Left renal pelvis (tissue), 4 donors: ENCODE data around the gene GDPD3. TPM values are rescaled to one million over a fixed set of nuclear protein-coding genes. Genes with fewer than 3 reads are reported as not detected.
"Not testable (repeated sequence)": the region's sequence is repeated elsewhere in the genome, so short reads cannot be mapped to it uniquely, and the experiment has no call there.

ENCODE experiments used
- DNase-seq, 4 donors: peaks; one replicate each; pipeline ENCODE4 v3.0.0-alpha.2; 2013; ENCODE audit warnings: low read depth in 4 of 4, low spot score in 3 of 4
- polyA plus RNA-seq, 4 donors: library from polyadenylated mRNA; unstranded; fragments of 120-200 nt; gene quantifications; one replicate each; pipeline ENCODE4 v1.2.1, GENCODE V29; 2013; ENCODE audit not compliant: insufficient read length in 4 of 4

Gene GDPD3
- polyA plus RNA-seq, 4 donors: 7.5 to 17.5 (median 13.0) TPM

DNA sequence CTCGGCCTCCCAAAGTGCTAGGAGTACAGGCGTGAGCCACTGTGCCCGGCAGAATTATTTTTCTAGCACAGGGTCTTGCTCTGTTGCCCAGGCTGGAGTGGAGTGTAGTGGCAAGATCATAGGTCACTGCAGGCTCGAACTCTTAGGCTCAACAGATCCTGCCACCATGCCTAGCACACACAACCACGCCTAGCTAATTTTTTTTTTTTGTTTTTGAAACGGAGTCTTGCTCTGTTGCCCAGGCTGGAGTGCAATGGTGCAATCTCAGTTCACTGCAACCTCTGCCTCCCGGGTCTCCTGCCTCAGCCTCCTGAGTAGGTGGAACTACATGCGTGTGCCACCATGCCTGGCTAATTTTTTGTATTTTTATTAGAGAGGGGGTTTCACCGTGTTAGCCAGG lies 12.4 kb upstream of the GDPD3 start:
- DNase-seq: not testable (repeated sequence)

GRCh38 chr16:30124985-30125379 lies 11.6 kb upstream of the GDPD3 start:
- DNase-seq: no peak

DNA sequence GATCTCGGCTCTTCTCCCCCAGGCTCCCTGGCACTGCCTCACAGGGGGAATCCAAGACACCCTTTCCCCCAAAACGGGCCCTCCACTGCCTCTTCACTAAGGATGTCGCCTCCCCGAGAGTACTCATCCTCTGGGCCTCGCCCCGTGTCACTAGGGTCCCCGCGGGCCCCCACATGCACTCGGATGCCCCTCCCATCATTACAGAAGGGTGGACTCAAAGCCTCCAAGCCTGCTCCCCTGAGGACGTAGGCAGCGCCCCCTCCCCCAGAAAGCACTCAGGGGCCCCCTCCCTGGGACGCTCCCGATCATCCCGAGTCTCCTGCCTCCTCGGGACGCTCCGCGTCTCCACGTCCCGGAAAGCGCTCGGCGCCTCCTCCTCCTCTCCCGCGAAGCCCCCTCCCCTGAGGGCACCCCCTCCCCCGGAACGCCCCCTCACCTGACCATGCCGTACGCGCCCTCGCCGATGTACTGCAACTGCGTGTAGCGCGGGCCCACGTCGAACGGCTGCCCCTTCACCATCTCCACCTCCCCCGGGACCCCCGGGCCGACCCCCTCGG lies 9.3 kb upstream of the GDPD3 start:
- DNase-seq: peak in 1 of 4 donors; percentile 33

GRCh38 chr16:30121741-30122571 lies 8.6 kb upstream of the GDPD3 start:
- peak in 1 of 4 donors; percentile 35 for DNase-seq

DNA sequence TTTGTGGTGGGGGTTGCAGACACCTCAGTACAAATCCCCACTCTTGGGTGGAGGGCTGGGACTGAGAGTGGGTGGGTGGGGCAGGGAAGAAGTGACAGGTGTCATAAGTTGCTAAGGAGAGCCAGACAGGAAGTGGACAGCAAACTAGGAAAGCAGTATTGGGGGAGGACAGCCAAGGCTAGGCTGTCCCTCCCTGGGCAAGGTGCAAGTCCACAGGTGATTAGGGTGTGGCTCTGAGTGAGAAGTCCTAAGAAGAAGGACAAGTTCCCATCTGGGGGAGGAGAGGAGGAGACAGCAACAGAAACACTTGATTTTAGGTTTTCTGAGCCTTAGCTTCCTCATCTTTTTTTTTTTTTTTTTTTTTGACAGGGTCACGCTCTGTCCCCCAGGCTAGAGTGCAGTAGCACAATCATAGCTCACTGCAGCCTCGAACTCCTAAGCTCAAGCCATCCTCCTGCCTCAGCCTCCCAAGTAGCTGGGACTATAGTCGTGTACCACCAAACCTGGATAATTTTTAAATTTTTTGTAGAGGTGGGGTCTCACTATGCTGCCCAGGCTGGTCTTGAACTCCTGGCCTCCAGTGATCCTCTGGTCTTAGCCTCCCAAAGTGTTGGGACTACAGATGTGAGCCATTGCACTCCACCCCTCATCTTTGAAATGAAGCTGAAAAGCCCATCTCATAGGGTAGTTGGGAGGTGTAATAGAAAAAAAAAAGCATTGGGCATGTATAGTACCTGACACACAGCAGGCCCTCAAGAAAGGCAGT lies 7.2 kb upstream of the GDPD3 start:
- no peak for DNase-seq

DNA sequence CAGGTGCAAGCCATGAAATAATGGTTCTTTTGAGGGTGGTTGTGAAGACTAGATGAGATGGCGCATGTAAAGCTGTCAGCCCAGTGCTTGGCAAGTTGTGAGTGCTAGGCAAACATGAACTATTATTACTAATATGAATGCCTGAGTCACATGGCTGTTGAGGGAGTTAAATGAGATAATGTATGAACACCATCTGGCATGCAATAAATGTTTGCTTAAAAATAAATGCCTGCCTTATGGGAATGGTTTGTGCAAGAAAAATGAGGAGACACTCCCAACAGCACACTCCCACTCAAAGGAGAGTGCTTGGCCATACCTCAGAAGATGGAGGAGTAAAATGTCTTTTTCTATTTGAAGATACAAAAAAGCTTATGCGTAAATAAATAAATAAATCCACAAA lies 6.1 kb upstream of the GDPD3 start:
- DNase-seq: no peak

- DNase-seq: no peak
Measured at GRCh38 chr16:30117768-30118167, 4.4 kb upstream of the GDPD3 start.

DNA sequence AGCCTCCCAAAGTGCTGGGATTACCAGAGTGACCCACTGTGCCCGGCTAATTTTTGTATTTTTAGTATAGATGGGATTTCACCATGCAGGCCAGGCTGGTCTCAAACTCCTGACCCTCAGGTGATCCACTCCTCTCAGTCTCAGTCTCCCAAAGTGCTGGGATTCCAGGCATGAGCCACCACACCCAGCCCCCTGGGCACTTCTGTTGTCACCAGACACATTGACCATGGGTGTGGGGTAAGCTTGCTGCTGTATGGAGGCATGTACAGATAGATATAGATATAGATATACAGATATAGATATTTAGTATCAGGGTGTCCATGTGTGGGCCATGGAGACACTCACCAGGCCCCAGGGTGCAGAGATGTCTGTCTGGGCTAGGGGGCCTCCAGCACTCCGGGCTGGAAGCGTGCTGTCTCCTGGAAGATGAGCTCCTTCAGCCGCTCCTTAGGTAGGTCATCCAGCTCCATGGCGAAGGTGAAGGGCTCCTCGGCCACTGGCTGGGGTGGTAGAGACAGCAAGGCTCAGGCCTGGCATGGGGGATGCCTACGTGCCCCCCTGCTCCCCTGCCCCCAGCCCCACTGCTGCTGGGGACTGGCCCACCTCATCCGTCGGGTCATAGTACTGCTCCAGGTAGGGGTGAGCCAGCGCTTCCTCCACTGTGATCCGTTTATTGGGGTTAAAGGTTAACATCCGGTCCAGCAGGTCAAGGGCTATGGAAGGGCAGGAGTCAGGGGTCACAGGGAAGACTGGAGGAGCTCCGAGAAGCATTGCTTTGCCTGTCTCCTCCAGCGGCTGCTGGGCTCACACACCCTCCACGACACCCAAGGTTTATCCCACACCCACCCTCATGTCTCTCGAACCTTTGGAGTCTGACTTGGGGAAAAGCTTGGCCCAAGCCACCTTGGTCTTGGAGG lies 3.2 kb upstream of the GDPD3 start:
- no peak for DNase-seq

DNA sequence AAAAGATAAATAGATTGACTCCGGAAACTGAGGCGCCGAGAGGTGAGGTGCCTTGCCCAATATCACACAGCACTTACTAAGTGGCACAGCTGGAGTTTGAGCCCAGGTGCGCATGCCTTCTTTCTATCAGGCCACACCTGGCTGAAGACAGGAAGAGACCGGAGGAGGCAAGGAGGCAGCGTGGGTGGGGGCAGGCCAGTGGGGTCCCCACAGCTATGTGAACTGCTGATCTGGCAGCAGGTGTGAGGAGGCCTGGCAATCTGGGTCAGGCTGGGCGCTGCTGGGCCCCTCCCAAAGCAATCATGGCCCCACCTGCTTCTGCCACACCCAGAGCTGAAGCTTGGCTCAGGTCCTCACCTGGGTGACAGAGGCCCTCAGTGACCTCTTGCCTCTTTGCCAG lies 1.9 kb upstream of the GDPD3 start:
- DNase-seq: no peak

DNA sequence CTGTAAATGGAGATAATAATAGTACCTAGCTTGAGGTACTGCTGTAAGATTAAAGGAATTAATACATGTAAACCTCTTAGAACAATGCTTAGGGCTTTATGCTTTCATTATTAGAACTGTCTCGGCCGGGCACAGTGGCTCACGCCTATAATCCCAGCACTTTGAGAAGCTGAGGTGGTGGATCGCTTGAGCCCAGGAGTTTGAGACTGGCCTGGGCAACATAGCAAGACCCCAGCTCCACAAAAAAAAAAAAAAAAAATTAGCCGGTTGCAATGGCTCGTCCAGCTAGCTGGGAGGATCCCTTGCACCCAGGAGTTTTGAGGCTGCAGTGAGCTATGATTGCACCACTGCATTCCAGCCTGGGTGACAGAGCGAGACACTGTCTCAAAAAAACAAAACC lies 1.5 kb upstream of the GDPD3 start:
- not testable (repeated sequence) for DNase-seq

DNA sequence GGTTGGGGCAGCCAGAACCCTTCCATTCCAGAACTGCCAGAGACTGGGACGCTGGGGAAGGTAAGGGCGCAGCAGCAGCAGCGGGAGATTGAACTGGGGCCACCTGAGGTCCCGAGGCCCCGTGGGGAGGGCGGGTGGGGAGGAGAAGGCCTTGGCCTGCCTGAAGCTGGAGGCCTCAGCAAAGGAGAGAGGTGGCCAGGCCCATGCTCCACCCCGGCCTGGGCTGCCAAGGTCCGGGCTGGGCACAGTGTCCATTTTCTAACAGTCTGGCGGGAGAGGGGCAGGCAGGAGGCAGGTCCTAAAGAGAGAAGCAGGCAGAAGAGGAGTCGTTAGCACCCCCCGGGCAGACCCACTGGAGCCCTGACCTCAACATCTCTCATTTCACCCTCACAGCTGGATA lies 1.1 kb upstream of the GDPD3 start:
- no peak for DNase-seq

DNA sequence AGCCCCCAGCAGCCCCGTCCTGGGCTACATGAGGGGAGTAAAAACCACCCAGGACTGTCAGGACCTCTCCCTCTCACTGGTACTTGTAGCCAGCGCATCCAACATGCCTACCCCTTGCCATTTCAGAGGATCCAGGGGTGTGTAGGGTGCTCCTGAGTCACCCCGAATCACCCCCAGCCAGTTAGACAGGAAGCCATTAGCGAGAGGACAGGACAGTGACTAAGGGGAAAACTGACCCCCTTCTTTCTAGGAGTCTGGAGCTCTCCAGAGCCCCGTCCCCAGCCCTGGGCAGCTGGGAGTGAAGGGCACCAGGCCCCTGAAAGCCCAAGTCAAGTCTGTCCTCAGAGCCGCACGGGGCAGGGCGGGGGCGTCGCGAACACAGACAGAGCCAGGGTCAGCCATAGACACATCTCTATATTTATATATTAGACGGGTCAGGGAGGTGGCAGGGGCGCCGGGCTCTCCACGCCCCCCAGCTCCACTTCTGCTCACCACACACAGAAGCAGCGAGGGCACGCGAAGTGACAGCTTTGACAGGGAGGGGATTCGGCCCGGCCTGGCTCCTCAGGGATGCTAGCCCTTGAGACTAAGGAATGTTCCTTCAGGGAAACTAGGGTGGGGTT lies 485 bp upstream of the GDPD3 start:
- no peak for DNase-seq

DNA sequence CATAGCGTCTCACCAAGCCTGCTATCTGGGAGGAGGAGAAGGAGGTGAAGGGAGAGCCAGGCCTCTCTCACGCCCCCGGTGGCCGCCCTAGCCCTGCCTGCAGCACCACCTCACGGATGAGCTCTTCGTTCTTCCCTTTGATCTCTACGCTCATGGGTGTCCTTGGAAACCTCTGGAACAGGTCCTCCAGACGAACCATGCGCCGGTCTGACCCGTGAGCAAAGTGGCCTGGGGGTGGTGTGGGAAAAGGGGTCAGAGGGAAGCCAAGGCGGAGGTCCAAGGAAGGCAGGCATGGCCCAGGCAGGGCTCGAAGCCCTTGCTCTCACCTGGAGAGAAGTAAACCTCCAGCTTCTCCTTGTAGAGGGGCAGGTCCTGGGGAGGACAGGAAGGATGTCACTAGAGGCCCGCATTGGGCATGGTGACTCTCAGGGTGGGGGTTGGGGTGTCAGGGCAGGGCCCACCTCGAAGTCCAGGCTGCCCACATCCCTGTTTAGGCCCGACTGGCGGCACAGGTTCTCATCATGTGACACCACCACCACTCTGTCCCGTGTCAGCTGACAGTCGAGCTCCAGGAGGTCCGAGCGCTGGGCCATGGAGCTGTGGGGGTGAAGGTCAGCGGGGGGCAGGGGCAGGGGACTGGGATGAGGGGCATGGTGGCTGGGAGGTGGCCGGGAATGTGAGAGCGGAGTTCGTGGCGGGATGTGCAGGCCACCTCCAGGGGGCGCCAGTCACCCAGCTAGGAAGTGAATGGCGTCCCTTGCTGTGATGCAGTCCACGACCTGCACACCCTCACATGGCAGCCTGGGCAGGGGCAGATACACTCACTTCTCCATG lies 923 bp downstream of the GDPD3 start:
- DNase-seq: no peak

DNA sequence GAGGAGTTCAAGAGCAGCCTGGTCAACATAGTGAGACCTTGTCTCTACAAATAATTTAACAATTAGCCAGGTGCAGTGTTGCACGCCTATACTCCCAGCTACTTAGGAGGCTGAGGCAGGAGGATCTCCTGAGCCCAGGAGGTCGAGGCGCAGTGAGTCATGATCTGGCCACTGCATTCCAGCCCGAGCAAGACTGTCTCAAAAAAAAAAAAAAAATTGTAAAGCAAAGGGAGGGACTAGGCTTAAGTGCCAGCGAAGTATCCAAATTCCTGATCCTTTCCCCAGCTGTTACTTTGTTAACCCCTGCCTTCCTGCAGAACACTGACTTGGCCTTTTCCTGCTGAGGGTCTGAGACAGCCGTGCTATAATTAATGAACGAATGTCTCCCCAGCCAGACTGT lies 2.7 kb downstream of the GDPD3 start:
- no peak for DNase-seq

DNA sequence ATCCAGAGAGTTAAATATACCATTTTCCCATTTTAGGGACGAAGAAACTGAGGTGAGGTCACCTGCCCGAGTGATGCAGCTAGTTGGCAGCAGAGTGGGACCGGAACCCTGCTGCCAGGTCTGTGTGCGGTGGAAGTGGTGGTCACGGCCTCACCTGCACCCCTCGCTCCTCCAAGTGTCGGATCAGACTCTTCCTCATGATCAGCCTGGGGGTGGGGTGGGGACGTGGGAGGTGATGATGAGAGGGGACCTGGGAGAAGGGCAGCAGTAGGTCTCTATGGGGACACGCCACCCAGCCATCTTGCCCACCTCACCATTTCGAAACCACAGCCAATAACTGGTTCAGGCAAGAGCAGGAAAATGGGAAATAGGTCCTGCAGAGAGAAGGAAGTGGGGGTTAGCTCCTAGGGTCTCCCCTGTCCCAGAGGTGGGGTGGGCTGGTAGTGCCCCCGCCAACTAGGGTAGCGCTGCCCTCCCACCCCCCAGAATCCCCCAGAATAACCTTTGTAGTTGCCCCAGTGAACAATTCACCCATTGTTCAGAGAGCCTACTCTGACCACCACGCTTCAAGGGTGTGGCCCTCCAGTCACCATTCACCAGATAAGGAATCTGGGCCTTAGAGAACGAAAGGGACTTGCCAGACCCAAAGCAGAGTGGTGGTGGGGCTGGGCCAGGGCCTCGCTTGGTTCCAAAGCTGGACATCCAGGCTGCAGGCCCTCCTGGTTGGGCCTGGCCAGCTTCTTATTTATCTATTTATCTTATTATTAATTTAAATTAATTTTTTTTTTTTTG lies 5.1 kb downstream of the GDPD3 start:
- no peak for DNase-seq

DNA sequence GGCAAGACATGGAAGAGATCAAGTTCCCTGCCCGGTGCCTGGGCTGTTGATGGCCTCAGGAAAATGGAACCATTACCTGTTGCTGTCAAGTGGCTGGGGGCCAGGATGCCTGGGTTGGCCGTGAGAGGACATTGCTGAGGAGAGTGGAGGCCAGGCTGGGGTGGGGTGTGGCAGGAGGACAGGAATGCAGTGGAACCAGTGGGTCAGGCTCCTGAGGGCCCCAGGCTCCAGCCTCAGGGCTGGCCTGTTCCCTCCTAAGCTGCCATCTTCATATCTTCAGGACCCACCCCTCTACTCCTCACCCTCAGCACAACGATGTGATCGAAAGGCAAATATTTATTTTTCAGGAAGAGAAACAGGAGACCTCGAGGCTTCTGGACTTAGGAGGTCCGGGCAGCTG lies 8.8 kb downstream of the GDPD3 start:
- no peak for DNase-seq

- no peak for DNase-seq
Measured at GRCh38 chr16:30104090-30104489, 9.2 kb downstream of the GDPD3 start.

- DNase-seq: no peak
Measured at GRCh38 chr16:30096862-30097563, 16.3 kb downstream of the GDPD3 start.
